T47D (cell line): ENCODE measurements around the gene MICOS13.
A peak's percentile ranks its signal among the peaks of the same experiment; 100 is the strongest.

ENCODE experiments used
- DNase-seq, 2 experiments: peaks; one replicate each; pipeline versions ENCODE4 v3.0.0 to v3.0.0-alpha.2; 2011 to 2012; ENCODE audit warnings: low read depth in 1 of 2, low spot score in 1 of 2
- JUND ChIP-seq: IDR thresholded peaks from 2 replicates; pipeline ENCODE4 v1.6.1; 2012; ENCODE audit warnings: low read depth
- in situ Hi-C: cut with HindIII; loops from 2 replicates; pipeline ENCODE4 v1.10.0; 2016; ENCODE audit warnings: low sequenced_read_pairs, low pct_unique_long_range_greater_than_20kb

Gene MICOS13

GRCh38 chr19:5677136-5677535 lies 3.2 kb downstream of the MICOS13 start:
- TF ChIP-seq JUND, result no peak
- DNase-seq, result no peak
- in situ Hi-C loops, result no loop called here

GRCh38 chr19:5676772-5677105 lies 3.6 kb downstream of the MICOS13 start:
- in situ Hi-C loops, result no loop called here
- no peak for DNase-seq
- TF ChIP-seq JUND, result no peak

GRCh38 chr19:5676105-5676771 lies 4.1 kb downstream of the MICOS13 start:
- no peak for DNase-seq
- no peak for TF ChIP-seq JUND
- in situ Hi-C loops, result no loop called here

GRCh38 chr19:5674714-5675113 lies 5.6 kb downstream of the MICOS13 start:
- no peak for TF ChIP-seq JUND
- DNase-seq, result no peak
- in situ Hi-C loops, result no loop called here

GRCh38 chr19:5673752-5674151 lies 6.6 kb downstream of the MICOS13 start:
- DNase-seq, result no peak
- in situ Hi-C loops, result no loop called here
- no peak for TF ChIP-seq JUND

- DNase-seq, result no peak
- TF ChIP-seq JUND, result no peak
- in situ Hi-C loops, result no loop called here
These were observed 7.4 kb downstream of the MICOS13 start for GRCh38 chr19:5672708-5673459.

- no peak for DNase-seq
- in situ Hi-C loops, result no loop called here
- TF ChIP-seq JUND, result no peak
These were observed 8.7 kb downstream of the MICOS13 start for GRCh38 chr19:5671600-5671999.

GRCh38 chr19:5669212-5669611 lies 11.1 kb downstream of the MICOS13 start:
- no peak for DNase-seq
- TF ChIP-seq JUND, result no peak
- in situ Hi-C loops, result no loop called here

GRCh38 chr19:5667751-5668271 lies 12.5 kb downstream of the MICOS13 start:
- no peak for DNase-seq
- in situ Hi-C loops, result no loop called here
- TF ChIP-seq JUND, result no peak

GRCh38 chr19:5666921-5667610 lies 13.2 kb downstream of the MICOS13 start:
- TF ChIP-seq JUND, result no peak
- DNase-seq, result no peak

GRCh38 chr19:5665781-5666513 lies 14.4 kb downstream of the MICOS13 start:
- TF ChIP-seq JUND, result no peak
- peak; percentile 13 to 47 for DNase-seq
- in situ Hi-C loops, result no loop called here

More at GRCh38 chr19:5666921-5667610, 13.2 kb downstream of the MICOS13 start:
- in situ Hi-C loops, result no loop called here

GRCh38 chr19:5664515-5664914 lies 15.8 kb downstream of the MICOS13 start:
- no peak for TF ChIP-seq JUND
- in situ Hi-C loops, result no loop called here
- no peak for DNase-seq

- no peak for TF ChIP-seq JUND
- DNase-seq, result no peak
These were observed 16.4 kb downstream of the MICOS13 start for GRCh38 chr19:5663904-5664303.

More at GRCh38 chr19:5663904-5664303, 16.4 kb downstream of the MICOS13 start:
- in situ Hi-C loops, result no loop called here
